Loucy (cell line): ENCODE results near the gene KRTAP22-1.

ENCODE experiments used
- H2AFZ ChIP-seq: fragments of 200-600 bp; sonication (generic); 2 replicates; pipeline ENCODE4 v1.6.0; 2016; ENCODE audit warnings: antibody characterized with exemption, mild to moderate bottlenecking, low read length, moderate library complexity
- H3F3A ChIP-seq: fragments of 200-600 bp; 2 replicates; pipeline ENCODE4 v1.6.0; 2016; ENCODE audit warnings: antibody characterized with exemption, low read depth, mild to moderate bottlenecking
- H3K27me3 ChIP-seq: fragments of 200-600 bp; sonication (generic); 2 replicates; pipeline ENCODE4 v1.6.1; 2014; ENCODE audit warnings: low read length, mild to moderate bottlenecking; ENCODE audit not compliant: insufficient read depth, poor library complexity, severe bottlenecking
- H3K36me3 ChIP-seq: fragments of 200-600 bp; sonication (generic); 2 replicates; pipeline ENCODE4 v1.6.1; 2016; ENCODE audit warnings: low read length; ENCODE audit not compliant: insufficient read depth
- H3K4me1 ChIP-seq: fragments of 200-600 bp; sonication (generic); 2 replicates; pipeline ENCODE4 v1.5.1; 2014; ENCODE audit warnings: low read length, mild to moderate bottlenecking; ENCODE audit not compliant: insufficient read depth, poor library complexity, severe bottlenecking
- H3K4me2 ChIP-seq: fragments of 200-600 bp; sonication (generic); 2 replicates; pipeline ENCODE4 v1.6.0; 2014; ENCODE audit warnings: antibody characterized with exemption, low read length, low read depth, mild to moderate bottlenecking; ENCODE audit not compliant: poor library complexity, severe bottlenecking
- H3K4me3 ChIP-seq: fragments of 200-600 bp; sonication (generic); 2 replicates; pipeline ENCODE4 v1.5.1; 2014; ENCODE audit warnings: low read length, mild to moderate bottlenecking, mixed read lengths; ENCODE audit not compliant: poor library complexity, severe bottlenecking
- H3K79me2 ChIP-seq: fragments of 200-600 bp; sonication (generic); 2 replicates; pipeline ENCODE4 v1.6.1; 2014; ENCODE audit warnings: low read length; ENCODE audit not compliant: insufficient read depth
- H3K9ac ChIP-seq: fragments of 200-600 bp; sonication (generic); 2 replicates; pipeline ENCODE4 v1.6.0; 2014; ENCODE audit warnings: mild to moderate bottlenecking, low read depth, low read length, moderate library complexity; ENCODE audit not compliant: poor library complexity, severe bottlenecking
- H3K9me2 ChIP-seq: fragments of 200-600 bp; sonication (generic); replicated peaks from 2 replicates; pipeline ENCODE4 v1.6.1; 2016; ENCODE audit warnings: low read depth, low read length, mixed read lengths
- H3K9me3 ChIP-seq: fragments of 200-600 bp; sonication (generic); 2 replicates; pipeline ENCODE4 v1.6.1; 2014; ENCODE audit warnings: mild to moderate bottlenecking, antibody characterized with exemption, low read length, low read depth; ENCODE audit not compliant: insufficient read depth
- H4K20me1 ChIP-seq: fragments of 200-600 bp; sonication (generic); 2 replicates; pipeline ENCODE4 v1.6.0; 2014; ENCODE audit warnings: antibody characterized with exemption, low read length, mild to moderate bottlenecking; ENCODE audit not compliant: insufficient read depth, poor library complexity, severe bottlenecking
- EZH2phosphoT487 ChIP-seq: fragments of 200-600 bp; IDR thresholded peaks from 2 replicates; pipeline ENCODE4 v1.6.1; 2018; ENCODE audit warnings: antibody characterized with exemption, mild to moderate bottlenecking, moderate library complexity, borderline replicate concordance
- TF ChIP-seq, protein P1 (sequence below): fragments of 200-600 bp; sonication (generic); conservative IDR thresholded peaks from 2 replicates; pipeline ENCODE4 v1.5.1; 2014; ENCODE audit warnings: mild to moderate bottlenecking, antibody characterized with exemption, low read length

KRTAP22-1 gene

GRCh38 chr21:30579346-30579745 lies 21.5 kb upstream of the KRTAP22-1 start:
- Histone ChIP-seq H3K4me1 (no peaks in the 10 kb centered on the region), H2AFZ (no peak overlapping the region), H3K4me3 (no peak overlapping the region), H3K4me2 (no peak overlapping the region), H3F3A (no peaks in the 10 kb centered on the region), H3K9ac (no peak overlapping the region), H3K9me3 (no peaks in the 10 kb centered on the region), H4K20me1 (no peaks in the 10 kb centered on the region), H3K36me3 (no peaks in the 10 kb centered on the region), H3K9me2 (no peaks in the 10 kb centered on the region), H3K27me3 (no peaks in the 10 kb centered on the region), H3K79me2 (no peaks in the 10 kb centered on the region)
- no peak for TF ChIP-seq EZH2phosphoT487
- TF ChIP-seq, protein P1, sequence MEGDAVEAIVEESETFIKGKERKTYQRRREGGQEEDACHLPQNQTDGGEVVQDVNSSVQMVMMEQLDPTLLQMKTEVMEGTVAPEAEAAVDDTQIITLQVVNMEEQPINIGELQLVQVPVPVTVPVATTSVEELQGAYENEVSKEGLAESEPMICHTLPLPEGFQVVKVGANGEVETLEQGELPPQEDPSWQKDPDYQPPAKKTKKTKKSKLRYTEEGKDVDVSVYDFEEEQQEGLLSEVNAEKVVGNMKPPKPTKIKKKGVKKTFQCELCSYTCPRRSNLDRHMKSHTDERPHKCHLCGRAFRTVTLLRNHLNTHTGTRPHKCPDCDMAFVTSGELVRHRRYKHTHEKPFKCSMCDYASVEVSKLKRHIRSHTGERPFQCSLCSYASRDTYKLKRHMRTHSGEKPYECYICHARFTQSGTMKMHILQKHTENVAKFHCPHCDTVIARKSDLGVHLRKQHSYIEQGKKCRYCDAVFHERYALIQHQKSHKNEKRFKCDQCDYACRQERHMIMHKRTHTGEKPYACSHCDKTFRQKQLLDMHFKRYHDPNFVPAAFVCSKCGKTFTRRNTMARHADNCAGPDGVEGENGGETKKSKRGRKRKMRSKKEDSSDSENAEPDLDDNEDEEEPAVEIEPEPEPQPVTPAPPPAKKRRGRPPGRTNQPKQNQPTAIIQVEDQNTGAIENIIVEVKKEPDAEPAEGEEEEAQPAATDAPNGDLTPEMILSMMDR, result no peak

GRCh38 chr21:30580132-30580531 lies 20.8 kb upstream of the KRTAP22-1 start:
- no peaks in the 10 kb centered on the region for H3F3A ChIP-seq
- H3K27me3 ChIP-seq, result no peaks in the 10 kb centered on the region
- no peaks in the 10 kb centered on the region for H3K9me3 ChIP-seq
- H2AFZ ChIP-seq, result no peak overlapping the region
- H3K4me2 ChIP-seq, result no peak overlapping the region
- no peaks in the 10 kb centered on the region for H3K79me2 ChIP-seq
- H3K4me3 ChIP-seq, result no peak overlapping the region
- no peak for TF ChIP-seq EZH2phosphoT487
- TF ChIP-seq, protein P1, result no peak
- no peaks in the 10 kb centered on the region for H3K4me1 ChIP-seq
- no peaks in the 10 kb centered on the region for H4K20me1 ChIP-seq
- no peaks in the 10 kb centered on the region for H3K36me3 ChIP-seq
- H3K9me2 ChIP-seq, result no peaks in the 10 kb centered on the region
- no peak overlapping the region for H3K9ac ChIP-seq

- Histone ChIP-seq H4K20me1 (no peaks in the 10 kb centered on the region), H3K9me2 (no peaks in the 10 kb centered on the region), H3F3A (no peaks in the 10 kb centered on the region), H3K4me2 (no peak overlapping the region), H3K4me3 (no peak overlapping the region), H3K27me3 (no peaks in the 10 kb centered on the region), H3K9me3 (no peaks in the 10 kb centered on the region), H2AFZ (no peak overlapping the region), H3K4me1 (no peaks in the 10 kb centered on the region), H3K36me3 (no peaks in the 10 kb centered on the region), H3K79me2 (no peaks in the 10 kb centered on the region), H3K9ac (no peak overlapping the region)
- TF ChIP-seq EZH2phosphoT487, result no peak
- TF ChIP-seq, protein P1, result no peak
Observed at GRCh38 chr21:30582870-30583269, 18.0 kb upstream of the KRTAP22-1 start.
